Hepatocyte (in vitro differentiated cells): Measurements from ENCODE around the gene CCDC117.
"Not testable (repeated sequence)": the region's sequence is repeated elsewhere in the genome, so short reads cannot be mapped to it uniquely, and the experiment has no call there.

Experiments
- CTCF ChIP-seq: fragments of 200-600 bp; sonication (generic); IDR thresholded peaks from 2 replicates; pipeline ENCODE4 v1.5.1; 2016; ENCODE audit warnings: antibody characterized with exemption, mild to moderate bottlenecking; ENCODE audit not compliant: poor library complexity
- EZH2 ChIP-seq: fragments of 200-600 bp; sonication (generic); IDR thresholded peaks from 2 replicates; pipeline ENCODE4 v1.6.1; 2016; ENCODE audit warnings: antibody characterized with exemption, mild to moderate bottlenecking, borderline replicate concordance
- EZH2phosphoT487 ChIP-seq: fragments of 200-600 bp; sonication (generic); IDR thresholded peaks from one replicate; pipeline ENCODE4 v1.6.1; 2018; ENCODE audit warnings: antibody characterized with exemption, mild to moderate bottlenecking, low read depth, moderate library complexity; ENCODE audit not compliant: unreplicated experiment, severe bottlenecking

- TF ChIP-seq CTCF, EZH2, EZH2phosphoT487: not testable (repeated sequence)
These were observed 10.5 kb upstream of the CCDC117 start for GRCh38 chr22:28762000-28762399.
